Measurements from ENCODE around the gene POMGNT1.
"Not testable (repeated sequence)": the region's sequence is repeated elsewhere in the genome, so short reads cannot be mapped to it uniquely, and the experiment has no call there.

DNA sequence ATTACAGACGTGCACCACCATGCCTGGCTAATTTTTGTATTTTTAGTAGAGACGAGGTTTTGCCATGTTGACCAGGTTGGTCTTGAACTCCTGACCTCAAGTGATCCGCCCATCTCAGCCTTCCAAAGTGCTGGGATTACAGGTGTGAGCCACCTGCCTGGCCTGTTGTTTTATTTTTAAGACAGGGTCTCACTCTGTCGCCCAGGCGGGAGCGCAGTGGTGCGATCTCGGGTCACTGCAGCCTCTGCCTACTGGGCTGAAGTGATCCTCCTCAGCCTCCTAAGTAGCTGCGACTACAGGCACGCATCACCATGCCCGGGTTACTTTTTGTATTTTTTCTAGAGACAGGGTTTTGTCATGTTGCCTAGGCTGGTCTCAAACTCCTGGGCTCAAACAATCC is 24.8 kb upstream of the POMGNT1 start:
- not testable (repeated sequence) for TF ChIP-seq TAF1 (IDR thresholded peaks at IDR 0.05; ENCODE audit: low read depth, low read length); PAX5 (IDR thresholded peaks at IDR 0.05; ENCODE audit: insufficient read depth, low read length, severe bottlenecking); POLR2AphosphoS5 (IDR thresholded peaks at IDR 0.05; ENCODE audit: low read depth, low read length)
